Epithelial cell of proximal tubule (primary cell): ENCODE data around the gene RARS2. TPM values are rescaled to one million over a fixed set of nuclear protein-coding genes. Genes with fewer than 3 reads are reported as not detected.

Experiments used
- DNase-seq: peaks from one replicate; pipeline ENCODE4 v3.0.0-alpha.2; 2011; ENCODE audit warnings: low read depth
- H3K4me3 ChIP-seq: 2 replicates; pipeline ENCODE4 v1.5.1; 2011; ENCODE audit warnings: low read depth, mild to moderate bottlenecking, low read length
- CTCF ChIP-seq: conservative IDR thresholded peaks from 2 replicates; pipeline ENCODE4 v1.5.1; 2012; ENCODE audit warnings: low read depth, mild to moderate bottlenecking, low read length
- total RNA-seq: library from RNA; depleted of rRNA; stranded (reverse); fragments of >200 nt; gene quantifications from 2 replicates; pipeline ENCODE4 v1.2.3, GENCODE V29; 2015

RARS2 gene
- total RNA-seq, 1 donor from 2014 or later = 15.8 TPM

GRCh38 chr6:87600576-87600975, 10.8 kb upstream of the RARS2 start:
- H3K4me3 ChIP-seq = no peak overlapping the region
- DNase-seq = no peak
- TF ChIP-seq CTCF = no peak

GRCh38 chr6:87590990-87591389, 1.2 kb upstream of the RARS2 start:
- peak overlapping the region; percentile 81 for H3K4me3 ChIP-seq

DNA sequence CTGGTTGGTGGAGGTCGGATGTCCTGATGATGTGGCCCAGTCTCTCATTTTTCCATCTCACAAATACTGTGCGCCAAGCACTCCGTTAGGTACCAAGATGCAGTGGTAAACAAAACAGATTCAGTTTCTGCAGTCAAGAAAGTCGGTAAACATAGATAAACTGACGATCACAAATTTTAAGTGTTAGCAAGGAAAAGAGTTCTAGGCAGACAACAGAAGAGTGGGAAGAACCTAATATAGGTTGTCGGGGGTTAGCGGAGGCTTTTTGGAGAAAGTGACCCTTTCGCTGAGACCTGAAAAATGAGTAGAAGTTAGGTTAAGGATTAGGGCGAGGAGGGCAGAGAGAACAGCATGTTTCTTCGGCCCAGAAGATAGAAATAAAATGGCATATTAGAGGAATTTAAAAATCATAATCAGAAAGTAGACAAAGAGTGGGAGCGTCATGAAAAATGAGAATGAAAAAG, 662 bp upstream of the RARS2 start:
- peak overlapping the region; percentile 81 for H3K4me3 ChIP-seq
- DNase-seq = no peak
- no peak for TF ChIP-seq CTCF

More at GRCh38 chr6:87590990-87591389, 1.2 kb upstream of the RARS2 start:
- no peak for DNase-seq
- no peak for TF ChIP-seq CTCF

GRCh38 chr6:87588756-87589407, 905 bp downstream of the RARS2 start:
- no peak for TF ChIP-seq CTCF
- no peak for DNase-seq

DNA sequence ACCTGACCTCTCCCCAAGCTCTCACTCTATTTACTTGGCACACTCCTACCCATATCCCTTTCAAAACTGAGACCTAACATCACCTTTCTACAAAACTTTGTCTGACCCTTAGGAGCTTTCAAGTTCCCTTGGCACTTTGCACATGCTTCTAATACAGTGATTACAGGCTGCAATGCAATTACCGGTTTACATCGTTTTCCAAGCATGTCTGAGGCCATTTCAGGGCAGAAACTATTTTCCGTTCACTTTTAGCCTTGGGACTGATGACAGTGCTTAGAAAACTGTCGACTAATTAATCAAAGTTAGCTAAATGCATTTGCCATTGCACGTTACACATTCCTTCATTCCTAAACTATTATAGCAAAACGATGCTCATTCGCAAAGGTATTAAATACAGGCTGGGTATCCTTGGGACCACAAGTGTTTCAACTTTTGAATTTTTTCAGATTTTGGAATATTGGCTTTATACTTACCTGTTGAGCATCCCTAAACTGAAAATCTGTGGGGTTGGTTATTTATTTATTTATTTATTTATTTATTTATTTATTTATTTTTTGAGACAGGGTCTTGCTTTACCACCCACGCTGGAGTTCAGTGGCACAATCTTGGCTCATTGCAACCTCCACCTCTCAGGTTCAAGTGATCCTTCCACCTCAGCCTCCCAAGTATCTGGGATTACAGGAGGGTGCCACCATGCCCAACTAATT, 3.3 kb downstream of the RARS2 start:
- no peak overlapping the region for H3K4me3 ChIP-seq
- TF ChIP-seq CTCF = no peak
- no peak for DNase-seq

More at GRCh38 chr6:87588756-87589407, 905 bp downstream of the RARS2 start:
- peak overlapping the region; percentile 81 for H3K4me3 ChIP-seq

DNA sequence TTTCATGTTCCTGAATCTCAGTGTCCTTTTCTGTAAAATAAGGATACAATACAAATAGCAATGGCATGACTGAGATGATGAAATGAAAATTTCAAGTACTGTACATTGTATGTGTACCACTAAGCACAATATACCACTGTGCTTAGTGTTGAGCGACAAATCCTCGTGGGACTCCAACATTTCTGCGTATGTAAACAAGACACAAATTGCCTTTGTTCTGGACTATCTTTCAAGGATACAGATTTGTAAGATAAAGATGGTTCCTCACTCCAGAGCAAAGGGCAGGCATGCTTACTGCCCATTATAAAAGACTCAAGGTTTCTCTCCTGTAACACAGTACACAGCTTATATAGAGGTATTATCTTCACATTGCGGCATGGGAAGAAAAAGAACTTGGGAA, 6.0 kb downstream of the RARS2 start:
- DNase-seq = no peak
- TF ChIP-seq CTCF = no peak
- H3K4me3 ChIP-seq = no peak overlapping the region
